Lower lobe of right lung (tissue), 2 donors: ENCODE measurements around the gene ADAM19. TPM values are rescaled to one million over a fixed set of nuclear protein-coding genes. Genes with fewer than 3 reads are reported as not detected.
A peak's percentile ranks its signal among the peaks of the same experiment; 100 is the strongest.

Source experiments
- ATAC-seq, 2 donors: fragments of 200-7000 bp; cut with Tn5 transposase; one replicate each; pipeline ENCODE4 v1.9.1; 2020 to 2022; ENCODE audit warnings: mild to moderate bottlenecking in 2 of 2, moderate library complexity in 2 of 2
- DNase-seq: peaks from one replicate; pipeline ENCODE4 v3.0.0-alpha.2; 2020
- H3K27ac ChIP-seq: fragments of 200-600 bp; one replicate; pipeline ENCODE4 v1.8.0; 2022
- H3K27me3 ChIP-seq: fragments of 200-600 bp; one replicate; pipeline ENCODE4 v1.8.0; 2022; ENCODE audit warnings: low read depth
- H3K36me3 ChIP-seq: fragments of 200-600 bp; one replicate; pipeline ENCODE4 v1.8.0; 2022; ENCODE audit warnings: mild to moderate bottlenecking
- H3K4me1 ChIP-seq: fragments of 200-600 bp; one replicate; pipeline ENCODE4 v1.8.0; 2022
- H3K4me3 ChIP-seq: fragments of 200-600 bp; one replicate; pipeline ENCODE4 v1.8.0; 2022; ENCODE audit warnings: mild to moderate bottlenecking
- H3K9me3 ChIP-seq: fragments of 200-600 bp; one replicate; pipeline ENCODE4 v1.8.0; 2022
- CTCF ChIP-seq: fragments of 200-600 bp; IDR thresholded peaks from one replicate; pipeline ENCODE4 v1.8.0; 2022; ENCODE audit warnings: antibody characterized with exemption, mild to moderate bottlenecking
- intact Hi-C: fragments of 100-400 bp; cut with DNase I; formaldehyde crosslinking; loops from one replicate; pipeline ENCODE4 v1.11.0; 2022
- total RNA-seq: library from RNA; stranded (reverse); fragmentation: NEBNext Ultra II Directional; extraction: Animal tissue kit (Norgen Biotek cat#: 25700); gene quantifications from one replicate; pipeline ENCODE4 v1.2.1, GENCODE V29; 2021
- donor health status: DM: no; HTN: yes; CAD: no; lungs with severe emphysema.

Gene ADAM19
- total RNA-seq, 1 donor from 2014 or later, result 12.0 TPM

- H3K4me1 ChIP-seq, result peaks cover 15% of the 10 kb centered on the region
- no peak overlapping the region for H3K4me3 ChIP-seq
- H3K36me3 ChIP-seq, result no peaks in the 10 kb centered on the region
- no peak for TF ChIP-seq CTCF
- no peak overlapping the region for H3K27ac ChIP-seq
- ATAC-seq (no peak), DNase-seq (no peak)
- no peaks in the 10 kb centered on the region for H3K9me3 ChIP-seq
- intact Hi-C loops, result no loop called here
- H3K27me3 ChIP-seq, result no peaks in the 10 kb centered on the region
These were observed 24.0 kb upstream of the ADAM19 start for GRCh38 chr5:157599565-157599964.

- no peak overlapping the region for H3K4me3 ChIP-seq
- no peak for ATAC-seq
- no peaks in the 10 kb centered on the region for H3K9me3 ChIP-seq
- H3K27me3 ChIP-seq, result no peaks in the 10 kb centered on the region
- intact Hi-C loops, result no loop called here
- DNase-seq, result no peak
- H3K36me3 ChIP-seq, result no peaks in the 10 kb centered on the region
- no peak for TF ChIP-seq CTCF
- H3K4me1 ChIP-seq, result peaks cover 20% of the 10 kb centered on the region
- H3K27ac ChIP-seq, result no peak overlapping the region
These were observed 22.9 kb upstream of the ADAM19 start for GRCh38 chr5:157598350-157598936.

GRCh38 chr5:157597277-157597676, 21.7 kb upstream of the ADAM19 start:
- ATAC-seq (no peak), DNase-seq (no peak)
- Histone ChIP-seq H3K4me3 (no peak overlapping the region), H3K27ac (no peak overlapping the region), H3K4me1 (peaks cover 23% of the 10 kb centered on the region), H3K9me3 (no peaks in the 10 kb centered on the region), H3K36me3 (no peaks in the 10 kb centered on the region), H3K27me3 (no peaks in the 10 kb centered on the region)
- intact Hi-C loops, result no loop called here
- no peak for TF ChIP-seq CTCF

- Histone ChIP-seq H3K4me1 (peaks cover 26% of the 10 kb centered on the region), H3K36me3 (no peaks in the 10 kb centered on the region), H3K27ac (no peak overlapping the region), H3K4me3 (no peak overlapping the region), H3K9me3 (no peaks in the 10 kb centered on the region), H3K27me3 (no peaks in the 10 kb centered on the region)
- intact Hi-C loops, result no loop called here
- no peak for TF ChIP-seq CTCF
- DNase-seq (no peak), ATAC-seq (peak; percentile 37 to 72)
These were observed 20.9 kb upstream of the ADAM19 start for GRCh38 chr5:157596487-157596886.

- H3K4me1 ChIP-seq, result peaks cover 26% of the 10 kb centered on the region
- intact Hi-C loops, result no loop called here
- no peaks in the 10 kb centered on the region for H3K9me3 ChIP-seq
- H3K27me3 ChIP-seq, result no peaks in the 10 kb centered on the region
- no peak for TF ChIP-seq CTCF
- no peaks in the 10 kb centered on the region for H3K36me3 ChIP-seq
- DNase-seq (no peak), ATAC-seq (no peak)
- no peak overlapping the region for H3K4me3 ChIP-seq
- H3K27ac ChIP-seq, result no peak overlapping the region
These were observed 19.3 kb upstream of the ADAM19 start for GRCh38 chr5:157594675-157595459.
